ENCODE measurements around the gene OSBPL6. TPM values are rescaled to one million over a fixed set of nuclear protein-coding genes. Genes with fewer than 3 reads are reported as not detected.
"Not testable (repeated sequence)": the region's sequence is repeated elsewhere in the genome, so short reads cannot be mapped to it uniquely, and the experiment has no call there.

Gene OSBPL6
- total and polyA plus RNA-seq, 9 of the 15 experiments (the other 6 are each of a cell fraction or from before 2014, with no cell fraction given), result 3.4 to 12.7 (median 9.3) TPM

DNA sequence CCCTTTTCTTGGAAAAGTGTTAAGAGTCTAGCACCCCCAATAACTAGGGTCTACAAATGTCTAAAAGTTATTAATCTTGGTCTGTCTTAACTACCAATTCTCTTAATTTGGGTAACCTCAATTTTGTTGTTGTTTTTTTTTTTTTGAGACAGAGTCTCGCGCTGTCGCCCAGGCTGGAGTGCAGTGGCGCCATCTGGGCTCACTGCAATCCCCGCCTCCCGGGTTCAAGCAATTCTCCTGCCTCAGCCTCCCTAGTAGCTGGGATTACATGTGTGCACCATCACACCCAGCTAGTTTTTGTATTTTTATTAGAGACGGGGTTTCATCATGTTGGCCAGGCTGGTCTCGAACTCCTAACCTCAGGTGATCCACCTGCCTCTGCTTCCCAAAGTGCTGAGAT, 218.1 kb downstream of the OSBPL6 start:
- BruUV-seq (replicated peaks); CTCF ChIA-PET (ENCODE audit: low intra/inter-chr PET ratio); H4K20me1 ChIP-seq (replicated peaks; ENCODE audit: control insufficient read depth, insufficient read depth, low read length); H3K36me3 ChIP-seq (ENCODE audit: control insufficient read depth, insufficient read depth, low read length); ATAC-seq; H3K4me2 ChIP-seq (ENCODE audit: insufficient read depth, low read length); in situ Hi-C loops (cut with MboI); H3K9me1 ChIP-seq (ENCODE audit: control insufficient read depth, insufficient read depth, low read length); DNase-seq (ENCODE audit: extremely low read depth in 1 of 4, low spot score in 3 of 4); H3K27ac ChIP-seq (ENCODE audit: extremely low read depth, low read depth, low read length); H3K27me3 ChIP-seq (ENCODE audit: control insufficient read depth in 2 of 2, insufficient read depth in 2 of 2, low read length in 2 of 2); H3K4me3 ChIP-seq; FAIRE-seq; H3K9ac ChIP-seq (ENCODE audit: insufficient read depth in 1 of 2, low read depth in 2 of 2, low read length in 2 of 2); H3K9me3 ChIP-seq (replicated peaks; ENCODE audit: control insufficient read depth, insufficient read depth, low read depth, low read length); H3K79me2 ChIP-seq (ENCODE audit: control insufficient read depth, insufficient read depth, low read length): not testable (repeated sequence)
- POLR2A ChIA-PET, result interaction anchor here (2.8 to 3.7 kb wide), 4 partner anchors 9 to 38 kb away, joined by 11 to 41 read pairs (median 22); partner anchors contain the start of genes PJVK and PRKRA
- TF ChIP-seq ZBTB33 (CRISPR knock-in tag; IDR thresholded peaks at IDR 0.05), result peak; percentile 98
- intact Hi-C loops (cut with micrococcal nuclease), result loop anchor here (5.0 kb wide), 1 partner anchor 215 kb away; no protein-coding TSS in a partner anchor
- WGBS (ENCODE audit: insufficient coverage, low coverage, missing lambda C conversion rate), result 85% methylated on average over 8 of the region's 8 CpGs
- Histone ChIP-seq H3K4me1 (replicated peaks in 1 of 2; ENCODE audit: control insufficient read depth in 2 of 2, insufficient read depth in 2 of 2, low read length in 2 of 2) (peaks cover 8 to 11% of the 10 kb centered on the region in 2 experiments; a peak in 4 of 5 replicates), H2AFZ (ENCODE audit: low read depth, low read length) (peak overlapping the region; percentile 92)
